Choroid plexus epithelial cell (primary cell): Measurements from ENCODE around the gene AOAH.
A peak's percentile ranks its signal among the peaks of the same experiment; 100 is the strongest.

Experiments used
- DNase-seq: peaks from one replicate; pipeline ENCODE4 v3.0.0-alpha.2; 2010; ENCODE audit warnings: low read depth
- H3K4me3 ChIP-seq: 2 replicates; pipeline ENCODE4 v1.5.1; 2011; ENCODE audit warnings: low read depth, mild to moderate bottlenecking, control low read depth, low read length, moderate library complexity
- TF ChIP-seq, protein P1 (sequence below): conservative IDR thresholded peaks from 2 replicates; pipeline ENCODE4 v1.5.1; 2011; ENCODE audit warnings: low read depth, mild to moderate bottlenecking, control low read depth, inconsistent platforms, low read length, moderate library complexity

The AOAH gene

DNA sequence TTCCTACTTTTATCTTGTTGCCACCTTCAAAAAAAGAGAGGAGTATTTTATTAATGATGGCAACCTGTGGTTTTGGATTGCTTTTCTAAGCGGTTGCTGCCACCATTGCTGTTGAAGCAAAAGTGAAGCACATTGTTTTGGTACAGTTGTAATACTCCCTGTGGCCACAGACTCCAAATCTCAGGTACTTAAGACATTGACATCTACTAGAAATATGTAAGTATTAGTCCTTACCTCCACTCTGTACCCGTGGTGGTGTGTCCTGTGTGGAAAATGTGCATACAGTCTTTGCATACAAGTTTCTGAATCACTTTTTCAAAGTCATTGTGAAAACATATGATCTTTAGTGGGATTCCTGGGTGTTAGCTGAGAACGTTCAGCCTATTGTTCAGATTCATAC lies 248.9 kb downstream of the AOAH start:
- DNase-seq: no peak
- H3K4me3 ChIP-seq: no peak overlapping the region
- TF ChIP-seq, protein P1, sequence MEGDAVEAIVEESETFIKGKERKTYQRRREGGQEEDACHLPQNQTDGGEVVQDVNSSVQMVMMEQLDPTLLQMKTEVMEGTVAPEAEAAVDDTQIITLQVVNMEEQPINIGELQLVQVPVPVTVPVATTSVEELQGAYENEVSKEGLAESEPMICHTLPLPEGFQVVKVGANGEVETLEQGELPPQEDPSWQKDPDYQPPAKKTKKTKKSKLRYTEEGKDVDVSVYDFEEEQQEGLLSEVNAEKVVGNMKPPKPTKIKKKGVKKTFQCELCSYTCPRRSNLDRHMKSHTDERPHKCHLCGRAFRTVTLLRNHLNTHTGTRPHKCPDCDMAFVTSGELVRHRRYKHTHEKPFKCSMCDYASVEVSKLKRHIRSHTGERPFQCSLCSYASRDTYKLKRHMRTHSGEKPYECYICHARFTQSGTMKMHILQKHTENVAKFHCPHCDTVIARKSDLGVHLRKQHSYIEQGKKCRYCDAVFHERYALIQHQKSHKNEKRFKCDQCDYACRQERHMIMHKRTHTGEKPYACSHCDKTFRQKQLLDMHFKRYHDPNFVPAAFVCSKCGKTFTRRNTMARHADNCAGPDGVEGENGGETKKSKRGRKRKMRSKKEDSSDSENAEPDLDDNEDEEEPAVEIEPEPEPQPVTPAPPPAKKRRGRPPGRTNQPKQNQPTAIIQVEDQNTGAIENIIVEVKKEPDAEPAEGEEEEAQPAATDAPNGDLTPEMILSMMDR: no peak

DNA sequence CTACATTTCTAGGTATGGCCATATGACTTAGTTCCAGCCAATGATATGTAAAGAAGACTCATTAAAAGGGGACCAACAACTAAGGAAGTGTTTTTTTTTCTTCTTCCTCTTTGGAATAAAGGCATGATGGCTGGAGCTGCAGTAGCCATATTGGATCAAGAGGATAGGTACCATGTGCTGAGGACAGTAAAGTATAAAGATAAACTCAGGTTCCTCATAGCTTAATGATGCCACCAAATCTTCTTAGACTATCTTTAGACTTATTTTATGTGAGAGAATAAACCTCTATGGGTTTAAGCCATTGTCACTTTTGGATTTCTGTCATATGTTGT lies 249.3 kb downstream of the AOAH start:
- H3K4me3 ChIP-seq: no peak overlapping the region
- no peak for DNase-seq
- TF ChIP-seq, protein P1: no peak

DNA sequence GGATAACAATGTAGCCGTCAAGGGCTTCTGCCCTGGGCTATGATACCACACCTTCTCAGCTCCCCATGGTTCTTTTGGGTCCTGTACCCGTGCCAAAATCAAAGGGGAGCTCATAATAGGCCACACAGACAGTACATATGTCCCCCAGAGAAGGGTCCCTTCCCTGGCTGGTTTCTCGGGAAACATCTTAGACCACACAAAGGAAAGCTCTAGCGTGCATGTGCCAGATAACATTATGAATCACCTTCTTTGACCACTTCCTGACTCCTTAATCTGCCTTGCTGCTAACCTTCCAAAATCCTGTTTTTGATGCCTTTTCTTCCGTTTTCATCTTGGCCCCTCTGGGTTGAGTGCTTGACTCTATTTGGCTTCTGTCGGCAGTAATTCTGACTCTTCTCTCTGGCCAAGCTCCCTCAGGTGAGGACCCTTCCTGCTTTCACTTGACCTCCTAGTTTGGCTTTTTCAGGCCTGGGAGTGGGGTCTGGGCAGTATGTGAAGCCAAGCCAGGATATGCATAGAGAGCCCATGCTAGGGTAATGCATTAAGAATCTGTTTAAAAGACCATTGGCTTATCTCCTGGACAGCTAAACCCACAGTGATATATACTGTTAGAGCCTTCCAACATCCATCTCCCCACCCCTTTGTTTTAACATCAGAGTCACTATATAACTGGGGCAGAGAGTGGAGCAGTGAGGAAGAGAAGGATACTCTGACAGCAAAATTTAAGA lies 249.8 kb downstream of the AOAH start:
- TF ChIP-seq, protein P1: no peak

DNA sequence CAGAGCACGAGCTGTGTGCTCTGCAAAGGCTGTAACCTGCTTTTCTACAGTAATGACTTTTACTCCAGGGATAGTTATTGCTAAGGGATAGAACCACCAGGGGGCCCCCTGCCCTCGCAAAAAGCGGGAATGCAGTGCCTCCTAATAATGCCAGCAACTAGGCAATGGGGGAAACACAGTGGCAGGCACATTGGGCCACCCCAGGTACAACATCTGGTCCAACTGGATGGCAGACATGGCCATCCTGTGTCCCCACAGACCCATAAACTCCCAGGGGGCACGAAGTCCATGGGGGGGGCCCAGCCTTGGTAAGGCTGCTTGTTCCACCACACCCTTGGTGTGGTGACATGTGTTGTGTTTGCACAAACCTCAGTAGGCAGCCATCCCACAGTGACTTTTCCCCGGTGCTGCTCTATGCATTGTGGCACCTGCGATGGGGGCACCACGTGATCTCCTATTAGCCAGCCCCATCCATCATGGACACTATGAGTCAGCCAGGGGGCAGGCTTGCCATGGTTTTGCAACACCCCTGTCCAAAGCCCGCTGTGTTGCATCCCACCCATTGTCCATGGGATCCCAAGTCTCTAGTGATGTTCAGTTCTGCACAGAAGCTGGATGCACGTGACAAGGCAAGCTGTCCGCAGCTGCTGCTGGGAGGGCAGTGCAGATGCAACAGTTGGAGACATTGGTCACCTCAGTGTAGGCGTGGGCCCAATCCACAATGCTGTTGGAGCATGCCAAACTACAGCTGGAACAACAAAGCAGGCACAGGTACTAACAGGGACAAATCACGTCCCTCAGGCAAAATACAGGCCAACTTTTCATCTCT lies 250.6 kb downstream of the AOAH start:
- no peak overlapping the region for H3K4me3 ChIP-seq
- TF ChIP-seq, protein P1: peak; percentile 73
- peak; percentile 35 for DNase-seq

More for the DNA sequence above, 249.8 kb downstream of the AOAH start:
- no peak for DNase-seq
- no peak overlapping the region for H3K4me3 ChIP-seq

DNA sequence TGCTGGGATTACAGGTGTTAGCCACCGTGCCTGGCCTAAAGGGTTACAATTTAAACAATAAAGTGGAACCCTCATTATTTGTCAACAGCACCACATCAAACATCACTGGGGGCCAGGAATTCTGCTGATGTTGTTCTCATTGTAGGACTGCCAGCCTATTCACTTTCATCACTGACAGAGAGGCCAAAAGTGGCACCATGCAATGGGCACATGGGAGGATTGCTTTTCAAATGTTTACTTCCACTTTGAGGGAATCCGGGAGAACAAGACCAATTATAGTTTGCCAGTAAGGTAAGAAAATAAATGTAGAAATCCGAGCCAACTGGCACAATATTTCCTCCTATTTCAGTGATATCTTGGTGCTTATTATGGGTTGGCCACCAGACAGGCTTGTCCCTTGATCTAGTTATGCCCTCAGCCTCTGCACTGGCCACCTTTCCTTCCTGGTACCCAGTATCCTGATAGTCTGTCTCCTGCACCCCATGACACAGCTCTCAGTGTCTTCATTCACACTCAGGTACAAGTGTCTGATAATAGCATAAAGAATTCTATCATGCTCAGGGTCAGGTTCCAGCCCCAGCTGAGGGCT lies 252.1 kb downstream of the AOAH start:
- DNase-seq: no peak

DNA sequence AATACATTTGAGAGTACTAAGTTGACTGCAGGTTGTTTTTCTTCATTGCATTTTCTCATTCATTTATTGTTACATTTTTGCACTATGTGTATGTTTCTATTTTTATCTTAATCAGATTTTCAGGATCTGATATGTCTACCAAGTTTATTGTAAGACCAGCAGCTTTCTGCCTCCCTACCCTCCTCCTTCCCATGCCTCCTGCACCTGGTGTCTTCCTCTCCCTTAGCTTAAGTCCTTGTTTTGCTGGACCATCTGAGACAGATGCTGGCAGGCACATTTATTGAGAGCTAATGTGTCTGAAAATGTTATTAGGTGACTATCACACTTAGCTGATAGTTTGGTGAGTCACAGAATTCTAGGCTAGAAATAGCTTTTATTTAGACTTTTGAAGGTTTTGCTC lies 255.1 kb downstream of the AOAH start:
- TF ChIP-seq, protein P1: no peak
- DNase-seq: no peak
- H3K4me3 ChIP-seq: no peak overlapping the region

More for the DNA sequence above, 252.1 kb downstream of the AOAH start:
- H3K4me3 ChIP-seq: no peak overlapping the region
- TF ChIP-seq, protein P1: no peak
